Subcutaneous abdominal adipose tissue (tissue), 5 donors: ENCODE results near the gene PATJ.
"Not testable (repeated sequence)": the region's sequence is repeated elsewhere in the genome, so short reads cannot be mapped to it uniquely, and the experiment has no call there.

Source experiments
- H3K27ac ChIP-seq: one replicate; pipeline ENCODE4 v1.7.0; 2013; ENCODE audit warnings: low read depth, mild to moderate bottlenecking, inconsistent platforms, low read length, moderate library complexity
- H3K27me3 ChIP-seq, 5 donors: one replicate each; pipeline ENCODE4 v1.7.0; 2013; ENCODE audit warnings: low read length in 5 of 5, inconsistent platforms in 1 of 5; ENCODE audit not compliant: control insufficient read depth in 5 of 5, insufficient read depth in 4 of 5
- H3K36me3 ChIP-seq, 5 donors: one replicate each; pipeline ENCODE4 v1.7.0; 2013; ENCODE audit warnings: low read length in 5 of 5; ENCODE audit not compliant: control insufficient read depth in 5 of 5, insufficient read depth in 5 of 5
- H3K4me1 ChIP-seq, 5 donors: one replicate each; pipeline ENCODE4 v1.7.0; 2013; ENCODE audit warnings: low read length in 5 of 5, mild to moderate bottlenecking in 3 of 5, moderate library complexity in 1 of 5; ENCODE audit not compliant: control insufficient read depth in 5 of 5, insufficient read depth in 5 of 5
- H3K4me3 ChIP-seq, 5 donors: one replicate each; pipeline ENCODE4 v1.7.0; 2013; ENCODE audit warnings: low read length in 5 of 5, low read depth in 1 of 5
- H3K9ac ChIP-seq, 5 donors: one replicate each; pipeline ENCODE4 v1.7.0; 2013; ENCODE audit warnings: low read length in 5 of 5, mild to moderate bottlenecking in 4 of 5, moderate library complexity in 3 of 5
- H3K9me3 ChIP-seq, 5 donors: one replicate each; pipeline ENCODE4 v1.7.0; 2013; ENCODE audit warnings: low read length in 5 of 5; ENCODE audit not compliant: control insufficient read depth in 5 of 5
- donor health status: healthy.
- donor health status: healthy.
- donor health status: healthy.
- donor health status: healthy.
- donor health status: healthy.

Gene PATJ

GRCh38 chr1:61894296-61894695 is 152.0 kb downstream of the PATJ start:
- H3K36me3 ChIP-seq, H3K9ac ChIP-seq, H3K27ac ChIP-seq, H3K4me3 ChIP-seq, H3K4me1 ChIP-seq, H3K27me3 ChIP-seq, H3K9me3 ChIP-seq: not testable (repeated sequence)

GRCh38 chr1:61895175-61895574 is 152.9 kb downstream of the PATJ start:
- Histone ChIP-seq H3K9me3 (no peaks in the 10 kb centered on the region), H3K9ac (no peak overlapping the region), H3K27ac (no peak overlapping the region), H3K4me3 (no peak overlapping the region), H3K27me3 (no peaks in the 10 kb centered on the region), H3K4me1 (no peaks in the 10 kb centered on the region), H3K36me3 (peaks cover 0 to 8% (median 0%) of the 10 kb centered on the region in 5 donors)

- Histone ChIP-seq H3K27me3 (no peaks in the 10 kb centered on the region), H3K36me3 (peaks cover 0 to 9% (median 0%) of the 10 kb centered on the region in 5 donors), H3K9me3 (no peaks in the 10 kb centered on the region), H3K4me1 (no peaks in the 10 kb centered on the region), H3K4me3 (no peak overlapping the region), H3K9ac (no peak overlapping the region), H3K27ac (no peak overlapping the region)
Measured at GRCh38 chr1:61898658-61899057, 156.4 kb downstream of the PATJ start.

GRCh38 chr1:61904354-61904753 is 162.1 kb downstream of the PATJ start:
- Histone ChIP-seq H3K36me3 (peaks cover 0 to 9% (median 0%) of the 10 kb centered on the region in 5 donors), H3K4me3 (no peak overlapping the region), H3K27ac (no peak overlapping the region), H3K9me3 (no peaks in the 10 kb centered on the region), H3K27me3 (no peaks in the 10 kb centered on the region), H3K4me1 (no peaks in the 10 kb centered on the region), H3K9ac (no peak overlapping the region)

- no peaks in the 10 kb centered on the region for H3K9me3 ChIP-seq
- no peak overlapping the region for H3K4me3 ChIP-seq
- H3K9ac ChIP-seq: no peak overlapping the region
- peaks cover 0 to 4% (median 0%) of the 10 kb centered on the region in 5 donors for H3K36me3 ChIP-seq
- no peaks in the 10 kb centered on the region for H3K27me3 ChIP-seq
- no peak overlapping the region for H3K27ac ChIP-seq
- no peaks in the 10 kb centered on the region for H3K4me1 ChIP-seq
Measured at GRCh38 chr1:61907102-61907501, 164.8 kb downstream of the PATJ start.

GRCh38 chr1:61910035-61910434 is 167.8 kb downstream of the PATJ start:
- H3K36me3 ChIP-seq: peaks cover 0 to 7% (median 0%) of the 10 kb centered on the region in 5 donors
- H3K9me3 ChIP-seq: no peaks in the 10 kb centered on the region
- no peak overlapping the region for H3K9ac ChIP-seq
- no peaks in the 10 kb centered on the region for H3K4me1 ChIP-seq
- no peak overlapping the region for H3K4me3 ChIP-seq
- H3K27me3 ChIP-seq: no peaks in the 10 kb centered on the region
- H3K27ac ChIP-seq: no peak overlapping the region

GRCh38 chr1:61914823-61915482 is 172.7 kb downstream of the PATJ start:
- H3K27me3 ChIP-seq: no peaks in the 10 kb centered on the region
- no peak overlapping the region for H3K4me3 ChIP-seq
- H3K27ac ChIP-seq: no peak overlapping the region
- no peaks in the 10 kb centered on the region for H3K4me1 ChIP-seq
- peaks cover 0 to 6% (median 0%) of the 10 kb centered on the region in 5 donors for H3K36me3 ChIP-seq
- no peak overlapping the region for H3K9ac ChIP-seq
- no peaks in the 10 kb centered on the region for H3K9me3 ChIP-seq

- Histone ChIP-seq H3K27me3 (no peaks in the 10 kb centered on the region), H3K9ac (no peak overlapping the region), H3K4me1 (no peaks in the 10 kb centered on the region), H3K36me3 (no peaks in the 10 kb centered on the region), H3K9me3 (no peaks in the 10 kb centered on the region), H3K27ac (no peak overlapping the region), H3K4me3 (no peak overlapping the region)
Measured at GRCh38 chr1:61921435-61921834, 179.2 kb downstream of the PATJ start.

- H3K36me3 ChIP-seq: no peaks in the 10 kb centered on the region
- H3K4me1 ChIP-seq: no peaks in the 10 kb centered on the region
- no peak overlapping the region for H3K27ac ChIP-seq
- no peaks in the 10 kb centered on the region for H3K9me3 ChIP-seq
- no peaks in the 10 kb centered on the region for H3K27me3 ChIP-seq
- no peak overlapping the region for H3K4me3 ChIP-seq
- H3K9ac ChIP-seq: no peak overlapping the region
Measured at GRCh38 chr1:61922950-61923480, 180.7 kb downstream of the PATJ start.

GRCh38 chr1:61925591-61926298 is 183.5 kb downstream of the PATJ start:
- no peak overlapping the region for H3K9ac ChIP-seq
- no peak overlapping the region for H3K4me3 ChIP-seq
- no peaks in the 10 kb centered on the region for H3K36me3 ChIP-seq
- no peaks in the 10 kb centered on the region for H3K27me3 ChIP-seq
- no peaks in the 10 kb centered on the region for H3K9me3 ChIP-seq
- H3K4me1 ChIP-seq: no peaks in the 10 kb centered on the region
- H3K27ac ChIP-seq: no peak overlapping the region
